CD4-positive, alpha-beta T cell treated with Interleukin-6 at 100 ng/mL for 8 hours (primary cell): ENCODE measurements around the gene NEK4.

Experiments
- DNase-seq: peaks from one replicate; pipeline ENCODE4 v3.0.0-alpha.2; 2020; ENCODE audit warnings: mixed read lengths, low spot score

Gene NEK4

GRCh38 chr3:52770496-52771333 is at the start of gene NEK4:
Gene NEK4 (minus strand): TSS chr3:52770940. CDS start chr3:52770746, 194 bp downstream.
- peak; percentile 86 for DNase-seq

GRCh38 chr3:52819936-52820335 is 49.2 kb upstream of the NEK4 start:
- DNase-seq: no peak

GRCh38 chr3:52817860-52818259 is 47.1 kb upstream of the NEK4 start:
- no peak for DNase-seq

- DNase-seq: no peak
Observed at GRCh38 chr3:52817221-52817620, 46.5 kb upstream of the NEK4 start.

GRCh38 chr3:52816654-52817053 is 45.9 kb upstream of the NEK4 start:
- DNase-seq: no peak

GRCh38 chr3:52816199-52816598 is 45.5 kb upstream of the NEK4 start:
- no peak for DNase-seq

GRCh38 chr3:52813810-52814209 is 43.1 kb upstream of the NEK4 start:
- DNase-seq: no peak

GRCh38 chr3:52811452-52812011 is 40.8 kb upstream of the NEK4 start:
- no peak for DNase-seq

GRCh38 chr3:52810923-52811322 is 40.2 kb upstream of the NEK4 start:
- DNase-seq: no peak

- DNase-seq: no peak
Observed at GRCh38 chr3:52809662-52810377, 39.1 kb upstream of the NEK4 start.

GRCh38 chr3:52809149-52809548 is 38.4 kb upstream of the NEK4 start:
- no peak for DNase-seq

- DNase-seq: no peak
Observed at GRCh38 chr3:52805270-52806039, 34.7 kb upstream of the NEK4 start.

- DNase-seq: no peak
Observed at GRCh38 chr3:52801839-52802238, 31.1 kb upstream of the NEK4 start.

- DNase-seq: no peak
Observed at GRCh38 chr3:52800079-52800478, 29.3 kb upstream of the NEK4 start.

- DNase-seq: no peak
Observed at GRCh38 chr3:52798978-52799476, 28.3 kb upstream of the NEK4 start.

- DNase-seq: no peak
Observed at GRCh38 chr3:52798376-52798977, 27.7 kb upstream of the NEK4 start.

- no peak for DNase-seq
Observed at GRCh38 chr3:52796411-52796810, 25.7 kb upstream of the NEK4 start.

GRCh38 chr3:52795298-52795900 is 24.7 kb upstream of the NEK4 start:
- no peak for DNase-seq

GRCh38 chr3:52794612-52795099 is 23.9 kb upstream of the NEK4 start, which contains the start of gene ITIH3:
Gene ITIH3 (plus strand): TSS chr3:52794796. CDS start chr3:52794804, 8 bp downstream.
- DNase-seq: no peak

GRCh38 chr3:52793702-52794611 is 23.2 kb upstream of the NEK4 start:
- DNase-seq: no peak
